Measurements from ENCODE around the gene NLRP6. TPM values are rescaled to one million over a fixed set of nuclear protein-coding genes. Genes with fewer than 3 reads are reported as not detected.
A peak's percentile ranks its signal among the peaks of the same experiment; 100 is the strongest.

Gene NLRP6
- total RNA-seq, 1 experiment from 2014 or later, result not detected

- Histone ChIP-seq H4K20me1 (ENCODE audit: control insufficient read depth, insufficient read depth, insufficient read length) (no peaks in the 10 kb centered on the region), H3K18ac (ENCODE audit: insufficient read length, low read depth, low read length) (no peak overlapping the region), H3K23me2 (ENCODE audit: insufficient read length, low read depth, low read length, poor library complexity, severe bottlenecking) (peaks cover 6% of the 10 kb centered on the region), H3K4me1 (ENCODE audit: insufficient read depth, low read length) (no peaks in the 10 kb centered on the region; the same call in 1 of the 2 replicates), H4K91ac (ENCODE audit: insufficient read length, low read depth, low read length) (no peak overlapping the region), H3K9ac (ENCODE audit: extremely low read depth, insufficient read length, low read length) (peak overlapping the region; percentile 84), H3K79me2 (ENCODE audit: insufficient read depth, low read length) (peaks cover 6% of the 10 kb centered on the region; the same call in 1 of the 2 replicates), H4K8ac (replicated peaks; ENCODE audit: insufficient read length, low read depth, low read length) (no peak overlapping the region), H3K4me2 (ENCODE audit: insufficient read depth, insufficient read length, low read length) (peak overlapping the region; percentile 88), H3K9me3 (ENCODE audit: control insufficient read depth, low read depth, low read length) (no peaks in the 10 kb centered on the region), H2BK120ac (ENCODE audit: low read depth, low read length, poor library complexity, severe bottlenecking) (no peak overlapping the region), H2AK5ac (ENCODE audit: insufficient read length, low read length) (no peak overlapping the region), H2BK15ac (ENCODE audit: low read depth, low read length) (no peak overlapping the region), H3T11ph (ENCODE audit: low read length) (no peak overlapping the region), H2BK12ac (ENCODE audit: insufficient read length, low read depth, low read length) (no peak overlapping the region), H3K4ac (ENCODE audit: low read depth, low read length) (no peak overlapping the region), H3K14ac (ENCODE audit: insufficient read depth, low read length) (peak overlapping the region; percentile 58; the same call in 1 of the 2 replicates), H2BK5ac (ENCODE audit: insufficient read length, low read length) (no peak overlapping the region), H2AFZ (ENCODE audit: low read length) (no peak overlapping the region), H3K23ac (ENCODE audit: insufficient read length, low read depth, low read length) (no peak overlapping the region), H3K56ac (ENCODE audit: insufficient read length, low read depth, low read length) (no peak overlapping the region), H2BK20ac (ENCODE audit: low read depth, low read length, poor library complexity, severe bottlenecking) (no peak overlapping the region), H4K5ac (ENCODE audit: insufficient read length, low read depth, low read length) (no peak overlapping the region), H3K27me3 (ENCODE audit: insufficient read depth, low read length) (no peaks in the 10 kb centered on the region), H3K27ac (ENCODE audit: insufficient read length, low read depth, low read length) (no peak overlapping the region), H3K79me1 (ENCODE audit: insufficient read depth, low read depth, low read length, poor library complexity, severe bottlenecking) (peaks cover 4% of the 10 kb centered on the region)
- no CpG with 5 or more reads among the region's 13 CpGs for WGBS (ENCODE audit: extremely low coverage, insufficient read length, low lambda C conversion rate)
- H3K4me3 Mint-ChIP-seq, result peak overlapping the region; percentile 95
- H3K4me1 Mint-ChIP-seq, result peaks cover 9 to 18% of the 10 kb centered on the region in 2 experiments
- H3K27me3 Mint-ChIP-seq (ENCODE audit: low read depth), result no peaks in the 10 kb centered on the region; the same call in 1 of the 2 replicates
- no peaks in the 10 kb centered on the region; a peak in 1 of 5 replicates for H3K9me3 Mint-ChIP-seq
- no peak for DNase-seq
- H3K36me3 Mint-ChIP-seq (ENCODE audit: insufficient read depth in 1 of 3, low read depth in 3 of 3), result peaks cover 4 to 15% (median 13%) of the 10 kb centered on the region in 3 experiments; a peak in 6 of 7 replicates
- peak overlapping the region in 1 of 3 experiments; percentile 14; a peak in 2 of 7 replicates for H3K27ac Mint-ChIP-seq
- no peak for TF ChIP-seq CTCF (conservative IDR thresholded peaks at IDR 0.05)
Measured at GRCh38 chr11:235609-235996, 42.6 kb upstream of the NLRP6 start.

Measured in H9 (cell line).